Kidney capillary endothelial cell (primary cell): ENCODE measurements around the gene PEAK3.
A peak's percentile ranks its signal among the peaks of the same experiment; 100 is the strongest.

Source experiments
- DNase-seq: peaks from one replicate; pipeline ENCODE4 v3.0.0-alpha.2; 2018; ENCODE audit warnings: low spot score

PEAK3 gene

DNA sequence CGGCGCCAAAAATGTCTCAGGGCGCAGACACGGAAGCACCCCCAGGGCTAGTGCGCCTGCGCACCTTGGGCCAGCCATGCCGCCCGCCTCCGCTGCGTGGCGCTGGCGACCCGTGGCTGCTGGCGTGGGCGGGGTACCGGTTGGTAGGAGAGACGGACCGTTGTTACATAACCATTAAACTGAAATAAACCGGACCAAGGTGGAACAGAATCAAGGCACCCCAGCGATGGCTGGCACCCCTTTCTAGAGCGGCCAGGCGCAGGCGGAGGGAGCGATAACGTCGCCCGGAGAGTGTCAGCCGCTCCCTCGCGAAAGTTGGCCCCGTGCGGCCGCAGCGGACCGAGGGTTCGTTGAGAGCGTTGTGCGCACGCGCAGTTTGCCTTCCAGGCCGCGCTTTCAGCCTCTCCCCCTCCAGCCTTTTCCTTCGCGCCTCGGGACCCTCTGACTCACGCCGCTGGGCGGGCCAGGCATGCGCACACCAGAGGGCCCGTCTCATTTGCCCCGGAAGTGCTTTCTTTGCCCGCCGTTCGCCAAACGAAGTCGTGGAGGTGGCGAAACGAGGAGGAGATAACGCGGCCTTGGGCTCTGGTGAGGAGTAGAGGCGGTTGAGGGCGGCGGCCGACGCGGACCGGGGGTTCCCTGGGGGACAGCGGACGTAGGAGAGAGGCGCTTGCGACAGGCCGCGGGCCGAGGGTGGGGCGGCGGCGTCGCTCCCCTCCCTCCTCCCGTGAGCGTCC, 45.5 kb downstream of the PEAK3 start, which contains the start of the genes PLEKHJ1 and SF3A2:
PLEKHJ1 (minus strand) TSS at position 16 of the 737 bp plus-strand sequence. CDS start 81 bp downstream, outside the sequence.
SF3A2 (plus strand) TSS at position 511 of the 737 bp plus-strand sequence. CDS start 6,595 bp downstream, outside the sequence.
- DNase-seq, result peak; percentile 98

DNA sequence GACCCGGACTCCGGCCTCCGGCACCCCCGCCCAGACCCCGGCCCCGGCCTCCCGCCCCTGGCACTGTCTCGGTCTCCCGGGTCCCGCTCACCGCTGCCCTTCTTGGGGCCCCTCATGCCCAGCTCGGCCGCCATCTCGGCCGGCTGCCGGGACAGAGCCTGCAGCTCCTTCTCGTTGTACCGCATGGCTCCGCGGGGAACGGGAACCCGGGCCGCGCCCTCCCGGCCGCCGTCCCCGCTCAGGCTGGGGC, 46.0 kb downstream of the PEAK3 start:
- no peak for DNase-seq

DNA sequence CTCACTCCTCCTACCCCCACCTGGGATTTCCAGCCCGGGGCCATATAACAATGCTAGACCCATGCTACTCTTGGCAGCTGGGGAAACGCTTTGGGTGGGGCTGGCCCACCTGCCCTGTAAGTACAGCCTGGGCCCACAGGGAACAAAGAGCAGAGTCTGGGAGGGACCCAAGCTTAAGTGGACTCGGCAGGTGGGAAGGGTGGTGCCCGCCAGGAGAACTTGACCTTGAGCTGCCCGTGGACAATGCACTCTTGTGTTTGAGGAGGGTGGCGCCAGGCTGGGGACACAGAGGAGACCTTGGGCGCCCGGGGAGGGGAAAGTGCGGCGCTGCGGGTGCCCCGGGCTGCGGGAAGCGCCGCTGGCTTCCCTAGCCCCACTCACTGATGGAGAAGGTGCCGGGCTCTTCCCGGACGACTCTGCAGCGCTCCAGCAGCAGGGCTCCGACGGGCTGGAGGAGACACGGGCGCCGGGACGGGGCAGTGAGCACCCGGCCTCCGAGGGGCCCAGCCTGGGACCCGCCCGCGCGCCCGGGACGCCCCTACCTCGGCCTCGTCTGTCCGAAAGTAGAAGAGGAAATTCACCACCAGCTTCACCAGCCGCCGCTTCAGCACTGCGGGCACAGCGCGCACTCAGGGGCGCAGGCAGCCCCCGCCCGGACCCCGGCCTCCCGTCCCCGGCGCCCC, 46.5 kb downstream of the PEAK3 start:
- DNase-seq, result no peak

DNA sequence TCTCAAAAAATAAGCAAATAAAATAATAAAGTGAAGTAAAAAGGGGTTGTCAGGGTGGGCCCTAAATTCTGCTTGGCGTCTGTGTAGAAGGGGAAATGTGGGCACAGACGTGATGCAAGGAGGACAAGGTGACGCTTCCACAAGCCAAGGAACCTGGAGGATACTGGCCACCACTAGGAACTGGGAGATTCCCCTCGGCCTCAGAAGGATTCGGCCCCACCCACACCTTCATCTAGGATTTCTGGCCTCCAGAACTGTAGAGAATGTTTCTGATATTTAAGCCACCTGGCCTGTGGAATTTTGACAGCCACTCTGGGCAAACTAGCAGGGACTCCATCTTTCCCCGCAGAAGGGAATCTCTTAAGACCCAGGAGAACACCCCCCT, 47.0 kb downstream of the PEAK3 start:
- no peak for DNase-seq

DNA sequence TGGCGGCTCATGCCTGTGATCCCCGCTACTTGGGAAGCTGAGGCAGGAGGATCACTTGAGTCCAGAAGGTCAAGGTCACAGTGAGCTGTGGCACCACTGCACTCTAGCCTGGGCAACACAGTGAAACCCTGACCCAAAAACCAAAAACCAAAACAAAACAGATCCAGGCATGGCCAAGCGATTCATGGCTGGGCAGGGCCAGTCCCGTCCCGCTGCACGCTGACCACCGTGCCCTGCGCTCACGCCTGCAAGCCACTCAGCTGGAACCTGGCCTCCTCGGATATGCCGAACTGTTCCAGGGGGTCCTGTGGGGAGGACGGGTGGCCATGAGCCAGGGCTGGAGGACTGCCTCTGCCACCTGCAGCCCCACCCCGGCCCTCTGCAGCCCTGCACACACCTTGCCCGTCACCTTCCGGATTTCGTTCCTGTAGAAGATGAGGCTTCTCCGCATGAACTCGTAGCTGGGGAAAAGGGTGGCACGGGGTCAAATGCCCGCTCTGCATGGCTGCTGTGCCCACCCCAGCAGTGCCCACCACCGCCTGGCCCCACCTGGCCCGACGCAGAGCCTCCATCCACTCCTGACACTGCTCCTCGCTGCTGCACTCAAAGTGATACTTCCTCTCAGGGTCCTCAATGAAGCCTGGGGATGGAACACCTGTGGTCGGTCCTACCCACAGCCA, 48.2 kb downstream of the PEAK3 start:
- no peak for DNase-seq

DNA sequence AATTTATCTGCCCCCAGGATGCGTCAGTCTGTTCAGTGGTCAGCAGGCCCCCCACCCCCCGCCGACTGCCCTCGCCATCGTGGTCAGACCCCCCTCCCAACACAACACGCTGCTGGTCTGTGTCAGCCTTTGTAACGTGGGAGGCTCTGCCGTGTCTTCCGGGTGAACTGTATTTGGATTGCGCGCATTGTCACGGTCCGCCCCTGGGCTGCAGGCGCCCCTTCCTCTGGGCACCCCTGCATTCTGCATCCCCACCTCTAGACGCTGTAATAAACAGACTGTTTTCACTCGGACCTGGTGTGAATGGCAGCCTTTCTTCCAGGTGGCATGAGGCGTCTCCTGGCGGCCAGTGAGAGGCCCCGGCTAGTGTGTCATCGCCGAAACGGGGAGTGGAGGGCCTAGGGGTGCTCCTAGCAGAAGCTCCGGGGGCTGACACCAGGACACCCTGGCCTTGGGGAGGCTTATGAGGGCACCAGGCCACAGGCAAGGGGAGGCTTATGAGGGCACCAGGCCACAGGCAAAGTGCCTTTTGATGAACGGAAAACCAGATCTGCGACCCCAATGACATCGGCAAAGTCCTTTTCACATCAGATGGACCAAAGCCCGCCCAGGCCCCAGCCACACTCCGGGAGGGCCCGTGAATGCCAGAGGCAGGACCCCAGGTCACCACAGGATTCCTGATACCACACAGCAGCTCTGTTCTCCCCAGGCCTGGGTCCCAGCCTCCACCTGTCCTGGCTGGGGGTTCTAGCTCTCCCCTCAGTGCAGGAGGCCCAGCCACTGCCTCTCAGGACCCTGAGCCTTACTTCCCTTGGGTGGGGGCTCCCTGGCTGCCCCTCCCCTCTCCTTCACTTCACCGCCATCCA, 49.5 kb downstream of the PEAK3 start:
- no peak for DNase-seq

DNA sequence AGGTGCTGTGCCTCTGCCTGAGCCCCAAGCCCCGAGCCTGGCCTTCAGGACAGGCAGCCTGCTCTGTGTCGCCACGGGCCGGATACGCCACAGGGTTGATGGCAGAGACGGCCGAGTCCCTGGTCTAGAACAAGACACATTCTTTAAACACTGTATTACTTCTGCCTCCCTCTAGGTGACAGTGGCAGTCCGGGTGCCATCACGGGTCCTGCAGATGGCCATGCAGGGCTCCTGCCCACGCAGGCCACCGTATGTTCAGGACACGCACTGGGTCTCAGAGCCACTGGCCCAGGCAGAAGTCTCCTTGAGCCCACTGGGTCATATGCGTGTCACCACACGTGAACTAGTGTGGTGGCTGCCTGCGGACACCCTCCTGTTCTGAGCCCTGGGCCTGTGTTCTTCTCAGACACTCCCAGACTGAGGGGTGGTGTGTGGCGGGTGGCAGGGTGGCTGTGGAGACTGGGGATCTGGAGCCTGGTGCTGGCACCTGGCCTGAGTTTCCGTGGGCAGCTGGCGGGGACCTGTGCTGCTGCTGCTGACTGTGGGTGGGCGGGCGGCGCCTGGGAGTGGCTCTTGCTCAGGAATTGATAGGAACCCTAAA, 50.3 kb downstream of the PEAK3 start:
- DNase-seq, result no peak

DNA sequence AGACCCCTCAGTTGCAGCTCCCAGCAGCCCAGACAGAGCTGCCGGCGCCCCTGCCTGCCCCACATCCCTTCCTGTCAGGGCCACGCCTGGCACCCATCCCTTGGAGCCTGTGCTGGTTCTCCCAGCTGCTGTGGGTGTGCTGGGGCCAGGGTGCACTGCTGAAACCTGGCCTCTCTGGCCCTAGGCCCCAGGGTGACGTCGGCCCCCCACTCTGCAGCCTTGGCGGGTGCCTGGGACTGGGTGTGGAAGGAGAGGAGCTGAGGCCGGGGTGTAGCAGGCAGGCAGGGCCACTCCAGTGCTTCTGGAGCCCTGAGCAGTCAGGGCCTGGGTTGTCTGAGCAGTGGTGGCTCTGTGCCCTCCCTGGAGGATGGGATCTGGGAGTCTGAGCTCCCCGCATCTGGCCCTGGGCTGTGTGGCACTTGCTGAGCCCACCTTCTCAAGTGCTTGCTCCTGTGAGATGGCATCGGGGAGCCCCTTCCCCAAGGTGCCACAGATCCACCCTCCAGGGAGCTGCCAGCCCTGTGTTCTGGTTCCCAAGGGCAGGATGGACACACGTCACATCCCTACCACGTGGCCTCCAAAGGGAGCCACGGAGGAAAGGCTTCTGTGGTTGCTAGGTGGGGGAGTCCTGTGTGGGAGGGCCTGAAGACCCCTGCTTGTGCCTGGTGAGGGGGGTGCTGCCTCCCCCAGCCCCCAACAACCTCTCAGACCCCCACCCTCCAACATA, 51.0 kb downstream of the PEAK3 start:
- no peak for DNase-seq

DNA sequence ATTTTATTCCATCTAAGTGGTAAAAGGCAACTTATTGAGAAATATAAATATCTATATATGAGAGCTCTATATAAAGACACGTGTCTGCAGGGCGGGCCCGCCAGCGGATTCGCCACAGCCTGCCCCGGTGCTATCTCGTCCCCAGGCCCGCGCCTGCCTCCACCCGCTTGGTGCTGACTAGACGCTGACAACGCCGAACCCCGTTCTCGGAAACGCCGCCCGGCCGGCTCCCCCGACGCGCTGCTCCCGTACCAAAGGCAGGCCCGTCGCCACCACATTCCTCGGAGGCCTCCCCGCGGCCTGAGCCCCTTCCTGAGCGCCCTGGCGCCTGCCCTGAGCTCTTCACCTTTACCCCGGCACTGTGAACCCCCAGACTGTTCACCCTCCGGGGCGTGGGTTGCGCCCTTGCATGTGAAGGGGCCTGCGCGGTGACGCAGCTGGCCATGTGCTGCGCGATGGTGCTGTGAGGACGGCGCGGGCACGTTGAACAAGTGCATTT, 51.9 kb downstream of the PEAK3 start:
- DNase-seq, result no peak

DNA sequence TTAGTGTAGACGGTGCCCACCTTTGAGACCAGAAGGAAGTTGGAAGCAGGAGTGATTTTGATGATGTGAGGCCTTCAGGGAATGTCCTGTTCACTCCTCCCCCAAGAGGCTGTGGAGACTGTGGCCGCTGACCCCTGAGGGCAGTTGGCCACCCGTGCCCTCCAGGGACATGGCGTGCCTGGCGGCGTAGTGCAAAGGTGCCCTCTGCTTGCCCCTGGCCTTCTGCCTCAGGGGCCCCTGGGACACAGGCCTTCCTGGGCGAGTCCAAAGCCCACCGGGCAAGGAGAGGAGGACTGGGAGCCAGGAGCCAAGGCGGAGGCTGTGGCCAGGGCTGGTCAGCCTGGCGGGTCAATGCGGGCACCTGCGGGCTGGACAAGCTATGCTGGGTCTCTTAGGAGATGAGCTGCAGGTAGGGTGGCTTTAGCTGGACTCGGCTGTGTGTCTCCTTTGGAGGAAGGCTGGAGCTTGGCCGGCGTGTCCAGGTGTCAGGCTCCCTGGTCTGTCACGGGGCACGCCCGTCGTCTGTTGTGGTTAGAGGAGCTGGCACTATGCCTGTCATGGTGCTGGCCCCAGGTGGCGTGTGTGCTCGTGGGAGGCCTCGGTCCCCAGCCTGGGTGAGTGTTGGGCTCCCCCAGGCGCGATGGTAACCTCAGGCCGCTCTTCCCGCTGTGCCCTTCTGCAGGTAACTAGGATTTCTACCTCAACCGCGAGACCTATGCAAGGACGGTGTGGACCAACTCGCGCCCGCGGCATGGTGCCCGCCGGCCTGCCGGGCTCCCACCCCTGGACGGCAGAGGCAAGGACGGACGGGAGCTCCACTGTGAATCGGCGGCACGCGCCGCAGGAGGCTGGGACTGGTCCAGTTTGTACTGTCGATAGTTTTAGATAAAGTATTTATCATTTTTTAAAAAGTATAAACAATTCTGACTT, 52.6 kb downstream of the PEAK3 start:
- no peak for DNase-seq

DNA sequence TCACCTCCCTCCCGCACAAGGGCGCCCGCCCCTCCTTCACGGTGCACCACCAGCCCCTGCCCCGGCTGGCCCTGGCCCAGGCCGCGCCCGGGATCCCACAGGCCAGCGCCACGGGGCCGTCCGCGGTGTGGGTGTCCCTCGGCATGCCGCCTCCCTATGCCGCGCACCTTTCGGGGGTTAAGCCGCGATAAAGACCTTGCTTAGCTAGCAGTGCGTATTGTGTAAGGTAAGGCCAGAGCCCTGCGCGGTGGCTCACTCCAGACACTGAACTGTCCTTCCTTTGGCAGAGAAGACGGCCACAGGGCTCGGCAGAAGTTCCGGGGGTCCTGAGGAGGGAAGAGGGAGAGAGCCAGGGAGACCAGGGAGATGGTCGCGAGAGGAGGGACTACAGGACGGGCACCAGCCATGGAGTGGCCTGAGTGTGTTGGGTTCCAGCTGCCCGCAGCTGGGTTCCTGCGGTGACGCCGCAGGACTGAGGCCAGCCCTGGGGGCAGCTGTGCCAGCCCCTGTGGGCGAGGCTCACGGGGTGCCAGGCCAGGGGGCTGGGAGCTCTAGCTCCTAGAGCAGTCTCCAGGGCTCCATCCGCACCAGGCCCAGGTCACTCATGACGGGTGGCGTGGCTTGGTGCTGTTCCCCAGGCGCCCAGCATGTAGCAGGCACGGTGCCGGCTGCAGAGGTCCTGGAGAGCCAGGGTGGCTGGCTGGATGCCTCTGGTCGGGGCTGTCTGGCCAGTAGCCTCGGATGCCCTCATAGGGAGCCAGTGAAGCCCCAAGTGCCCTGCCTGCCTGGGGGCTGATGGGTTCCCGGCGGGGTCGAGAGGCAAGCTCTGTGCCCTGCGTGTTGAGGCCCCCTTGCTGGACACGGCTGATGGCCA, 53.6 kb downstream of the PEAK3 start:
- DNase-seq, result no peak

DNA sequence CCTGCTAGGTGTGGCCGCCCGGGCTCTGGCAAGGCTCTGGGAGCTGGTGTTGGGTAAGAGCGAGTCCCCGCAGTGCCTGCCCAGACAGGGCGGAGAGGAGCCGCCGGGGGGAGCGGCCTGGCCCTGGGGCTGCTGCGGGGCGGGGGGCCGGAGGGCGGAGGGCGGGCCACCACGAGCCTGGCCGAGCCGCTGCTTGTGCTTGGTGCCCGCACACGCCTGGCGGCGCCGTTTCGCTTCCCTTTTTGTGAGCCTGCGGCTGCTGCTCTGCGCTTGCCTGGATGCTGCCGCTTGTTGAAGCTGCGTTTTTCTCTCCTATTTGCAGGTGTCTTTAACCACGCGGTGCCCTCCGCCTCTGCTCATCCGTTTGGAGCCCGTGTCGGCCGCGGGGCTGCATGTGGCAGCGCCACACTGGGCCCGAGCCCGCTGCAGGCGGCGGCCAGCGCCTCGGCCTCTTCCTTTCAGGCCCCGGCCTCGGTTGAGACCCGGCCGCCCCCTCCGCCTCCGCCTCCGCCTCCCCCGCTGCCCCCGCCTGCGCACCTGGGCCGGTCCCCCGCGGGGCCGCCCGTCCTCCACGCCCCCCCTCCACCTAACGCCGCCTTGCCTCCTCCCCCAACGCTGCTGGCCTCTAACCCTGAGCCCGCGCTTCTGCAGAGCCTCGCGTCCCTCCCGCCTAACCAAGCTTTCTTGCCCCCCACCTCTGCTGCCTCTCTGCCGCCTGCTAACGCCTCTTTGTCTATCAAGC, 54.4 kb downstream of the PEAK3 start:
- DNase-seq, result no peak

DNA sequence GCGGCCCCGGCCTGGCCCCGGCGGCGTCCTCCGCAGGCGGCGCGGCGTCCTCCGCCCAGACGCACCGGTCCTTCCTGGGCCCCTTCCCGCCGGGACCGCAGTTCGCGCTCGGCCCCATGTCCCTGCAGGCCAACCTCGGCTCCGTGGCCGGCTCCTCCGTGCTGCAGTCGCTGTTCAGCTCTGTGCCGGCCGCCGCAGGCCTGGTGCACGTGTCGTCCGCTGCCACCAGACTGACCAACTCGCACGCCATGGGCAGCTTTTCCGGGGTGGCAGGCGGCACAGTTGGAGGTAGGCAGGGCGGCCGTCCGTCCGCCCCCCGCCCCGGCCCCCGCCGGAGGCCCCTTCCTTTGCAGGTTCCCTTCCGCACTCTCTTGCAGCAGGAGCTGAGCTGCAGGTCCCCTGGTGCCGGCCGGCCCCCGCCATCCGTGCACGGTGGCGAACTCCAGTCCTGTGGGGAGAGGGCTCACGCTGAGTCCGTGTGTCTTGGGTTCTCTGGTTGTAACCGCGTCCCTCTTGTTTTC, 55.1 kb downstream of the PEAK3 start:
- no peak for DNase-seq

DNA sequence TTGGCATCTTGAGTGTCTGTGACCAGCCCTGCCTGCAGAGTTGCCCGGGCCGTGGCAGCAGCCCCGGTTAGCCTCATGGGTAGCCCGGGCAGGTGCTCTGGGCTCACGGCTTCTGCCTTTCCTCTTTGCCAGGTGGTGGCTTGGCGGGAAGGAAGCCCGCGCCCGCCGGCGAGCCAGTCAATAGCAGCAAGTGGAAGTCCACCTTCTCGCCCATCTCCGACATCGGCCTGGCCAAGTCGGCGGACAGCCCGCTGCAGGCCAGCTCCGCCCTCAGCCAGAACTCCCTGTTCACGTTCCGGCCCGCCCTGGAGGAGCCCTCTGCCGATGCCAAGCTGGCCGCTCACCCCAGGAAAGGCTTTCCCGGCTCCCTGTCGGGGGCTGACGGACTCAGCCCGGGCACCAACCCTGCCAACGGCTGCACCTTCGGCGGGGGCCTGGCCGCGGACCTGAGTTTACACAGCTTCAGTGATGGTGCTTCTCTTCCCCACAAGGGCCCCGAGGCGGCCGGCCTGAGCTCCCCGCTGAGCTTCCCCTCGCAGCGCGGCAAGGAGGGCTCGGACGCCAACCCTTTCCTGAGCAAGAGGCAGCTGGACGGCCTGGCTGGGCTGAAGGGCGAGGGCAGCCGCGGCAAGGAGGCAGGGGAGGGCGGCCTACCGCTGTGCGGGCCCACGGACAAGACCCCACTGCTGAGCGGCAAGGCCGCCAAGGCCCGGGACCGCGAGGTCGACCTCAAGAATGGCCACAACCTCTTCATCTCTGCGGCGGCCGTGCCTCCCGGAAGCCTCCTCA, 55.7 kb downstream of the PEAK3 start:
- no peak for DNase-seq

DNA sequence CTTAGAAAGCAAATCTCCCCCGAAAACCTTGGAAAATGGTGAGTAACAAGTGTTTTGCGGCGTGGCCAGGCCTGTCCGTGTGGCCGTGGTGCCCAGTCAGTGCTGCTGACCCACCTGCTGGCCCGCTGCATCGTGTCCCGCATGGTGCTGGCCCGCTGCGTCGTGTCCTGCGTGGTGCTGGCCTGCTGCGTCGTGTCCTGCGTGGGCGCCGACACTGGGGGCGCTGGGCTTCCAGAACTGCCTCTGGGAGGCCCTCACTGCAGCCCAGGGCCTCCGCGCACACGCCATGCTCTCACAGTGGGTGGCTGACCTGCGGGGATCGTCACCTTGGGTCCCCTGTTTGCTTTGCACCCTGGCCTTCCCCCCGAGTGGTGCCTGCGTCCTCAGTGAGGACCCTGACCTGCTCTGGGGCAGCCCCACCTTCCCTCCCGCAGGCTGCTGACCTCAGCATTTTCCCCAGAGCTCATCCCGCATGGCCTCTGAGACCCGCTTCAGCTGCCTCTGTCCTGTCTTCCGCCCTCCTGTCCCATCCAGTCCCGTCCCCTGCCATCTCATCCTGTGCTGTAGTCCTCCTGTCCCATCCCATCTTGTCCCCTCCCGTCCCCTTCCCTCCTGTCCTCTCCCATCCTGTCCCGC, 56.4 kb downstream of the PEAK3 start:
- no peak for DNase-seq

DNA sequence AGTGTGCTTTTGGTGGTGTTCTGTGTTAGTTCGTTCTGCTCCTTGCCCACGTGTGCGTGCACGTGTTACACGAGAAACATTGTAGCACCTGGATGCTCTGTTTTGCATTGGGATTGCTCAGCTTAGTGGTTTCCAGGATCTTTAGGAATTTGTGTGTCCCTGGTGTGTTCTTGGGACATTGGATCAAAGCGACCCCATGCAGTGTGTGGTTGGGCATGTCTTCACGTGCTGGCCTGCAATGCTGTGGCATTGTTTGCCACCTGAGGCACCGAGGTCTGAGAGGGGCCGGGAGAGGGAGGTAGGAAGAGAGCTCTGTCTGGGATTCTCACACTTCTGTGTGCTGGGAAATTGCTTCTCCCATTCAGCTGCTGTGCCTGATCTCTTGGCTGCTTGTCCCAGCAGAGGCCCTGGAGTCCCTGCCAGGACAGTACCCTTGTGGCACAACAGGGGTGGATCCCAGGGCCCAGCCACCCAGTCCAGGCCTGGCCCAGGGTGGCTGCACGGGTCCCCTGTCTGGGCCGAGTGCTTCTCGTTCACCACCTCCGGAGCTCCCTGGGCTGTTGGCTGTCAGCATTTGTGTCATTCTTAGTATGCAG, 57.1 kb downstream of the PEAK3 start:
- DNase-seq, result no peak
